Measurements from ENCODE around the gene ILDR2. TPM values are rescaled to one million over a fixed set of nuclear protein-coding genes. Genes with fewer than 3 reads are reported as not detected.

Gene ILDR2
- total RNA-seq, 1 donor from 2014 or later, result 11.3 TPM

GRCh38 chr1:166933633-166934032 is 41.7 kb downstream of the ILDR2 start:
- Mint-ChIP-seq H3K27me3 (ENCODE audit: insufficient read depth) (no peaks in the 10 kb centered on the region), H3K4me1 (ENCODE audit: low read depth) (no peaks in the 10 kb centered on the region), H3K27ac (no peak overlapping the region), H3K4me3 (no peak overlapping the region), H3K36me3 (ENCODE audit: low read depth) (peaks cover 3% of the 10 kb centered on the region), H3K9me3 (no peaks in the 10 kb centered on the region)
- no peak for DNase-seq (ENCODE audit: low spot score)
- intact Hi-C loops (cut with micrococcal nuclease), result no loop called here

GRCh38 chr1:166933140-166933539 is 42.2 kb downstream of the ILDR2 start:
- H3K27ac Mint-ChIP-seq, result no peak overlapping the region
- no peaks in the 10 kb centered on the region for H3K9me3 Mint-ChIP-seq
- no peak overlapping the region for H3K4me3 Mint-ChIP-seq
- peaks cover 3% of the 10 kb centered on the region for H3K36me3 Mint-ChIP-seq (ENCODE audit: low read depth)
- H3K27me3 Mint-ChIP-seq (ENCODE audit: insufficient read depth), result no peaks in the 10 kb centered on the region
- intact Hi-C loops (cut with micrococcal nuclease), result no loop called here
- H3K4me1 Mint-ChIP-seq (ENCODE audit: low read depth), result no peaks in the 10 kb centered on the region
- no peak for DNase-seq (ENCODE audit: low spot score)

GRCh38 chr1:166929911-166930310 is 45.4 kb downstream of the ILDR2 start:
- Mint-ChIP-seq H3K27ac (no peak overlapping the region), H3K36me3 (ENCODE audit: low read depth) (peaks cover 3% of the 10 kb centered on the region), H3K9me3 (no peaks in the 10 kb centered on the region), H3K4me1 (ENCODE audit: low read depth) (no peaks in the 10 kb centered on the region), H3K27me3 (ENCODE audit: insufficient read depth) (no peaks in the 10 kb centered on the region), H3K4me3 (no peak overlapping the region)
- DNase-seq (ENCODE audit: low spot score), result no peak
- intact Hi-C loops (cut with micrococcal nuclease), result no loop called here

GRCh38 chr1:166927701-166928100 is 47.6 kb downstream of the ILDR2 start:
- H3K36me3 Mint-ChIP-seq (ENCODE audit: low read depth), result peaks cover 6% of the 10 kb centered on the region
- H3K4me3 Mint-ChIP-seq, result no peak overlapping the region
- no peak overlapping the region for H3K27ac Mint-ChIP-seq
- H3K4me1 Mint-ChIP-seq (ENCODE audit: low read depth), result no peaks in the 10 kb centered on the region
- no peaks in the 10 kb centered on the region for H3K9me3 Mint-ChIP-seq
- no peak for DNase-seq (ENCODE audit: low spot score)
- intact Hi-C loops (cut with micrococcal nuclease), result no loop called here
- H3K27me3 Mint-ChIP-seq (ENCODE audit: insufficient read depth), result no peaks in the 10 kb centered on the region

DNA sequence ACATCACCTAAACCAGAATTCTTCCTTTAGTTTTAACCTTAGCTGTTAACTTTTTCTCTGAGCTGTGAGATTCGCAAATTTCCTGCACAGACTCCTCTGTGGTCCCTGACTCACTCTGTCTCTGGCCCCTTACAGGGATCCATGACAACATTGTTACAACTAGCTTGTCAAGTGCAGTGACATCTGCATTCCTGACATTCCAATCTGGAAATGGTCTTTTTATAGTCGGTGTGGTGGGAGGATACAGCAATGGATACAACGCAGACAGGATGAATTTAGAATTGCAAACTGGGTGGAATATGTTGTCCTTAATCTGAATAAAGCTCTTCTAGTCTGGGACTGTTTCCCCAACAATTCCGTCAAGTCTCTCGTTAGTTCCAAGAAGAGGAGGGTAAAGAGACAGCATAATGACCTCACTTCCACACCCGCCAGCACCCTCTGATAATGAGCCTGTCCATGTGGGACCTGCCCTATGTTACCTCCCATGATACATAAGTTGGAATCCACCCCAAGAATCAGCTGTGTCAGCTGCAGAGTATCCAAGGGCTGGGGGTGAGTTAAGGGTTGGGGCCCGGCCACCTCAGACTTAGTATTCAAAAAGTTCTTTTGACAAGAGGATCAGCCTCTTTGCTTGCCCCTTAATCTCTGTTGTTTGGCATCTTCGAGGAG is 49.4 kb downstream of the ILDR2 start:
- Mint-ChIP-seq H3K9me3 (no peaks in the 10 kb centered on the region), H3K27ac (no peak overlapping the region), H3K27me3 (ENCODE audit: insufficient read depth) (peaks cover 10% of the 10 kb centered on the region), H3K36me3 (ENCODE audit: low read depth) (peaks cover 9% of the 10 kb centered on the region), H3K4me3 (no peak overlapping the region), H3K4me1 (ENCODE audit: low read depth) (no peaks in the 10 kb centered on the region)
- DNase-seq (ENCODE audit: low spot score), result no peak
- intact Hi-C loops (cut with micrococcal nuclease), result no loop called here

DNA sequence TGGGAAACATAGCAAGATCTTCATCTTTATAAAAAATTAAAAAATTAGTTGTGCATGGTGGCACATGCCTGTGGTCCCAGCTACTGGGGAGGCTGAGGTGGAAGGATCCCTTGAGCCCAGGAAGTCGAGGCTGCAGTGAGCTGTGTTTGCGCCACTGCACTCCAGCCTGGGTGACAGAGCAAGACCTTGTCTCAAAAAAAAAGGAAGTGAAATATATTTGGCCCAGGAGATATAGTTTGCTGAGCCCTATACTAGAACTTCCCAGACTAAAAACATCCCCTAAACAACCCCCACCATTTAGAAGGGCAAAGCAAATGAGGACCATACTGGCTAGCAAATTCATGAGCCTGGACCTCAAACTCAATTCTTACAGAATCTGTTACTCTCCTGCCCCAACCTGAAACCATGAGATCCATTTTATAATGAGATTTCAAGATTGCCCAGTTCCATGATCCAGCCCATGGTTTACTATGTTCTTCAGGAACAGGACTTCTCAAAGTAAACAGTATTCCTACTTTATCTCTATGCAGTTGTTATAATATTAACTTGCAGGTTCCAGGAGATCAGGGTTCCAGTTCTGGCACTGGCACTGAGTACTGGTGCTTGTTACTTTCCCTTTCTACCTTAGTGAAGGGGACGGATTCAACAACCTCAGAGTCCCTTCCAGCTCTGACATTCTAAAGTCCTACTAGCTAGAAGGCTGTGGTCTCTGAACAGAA is 50.4 kb downstream of the ILDR2 start:
- no peak for DNase-seq (ENCODE audit: low spot score)

DNA sequence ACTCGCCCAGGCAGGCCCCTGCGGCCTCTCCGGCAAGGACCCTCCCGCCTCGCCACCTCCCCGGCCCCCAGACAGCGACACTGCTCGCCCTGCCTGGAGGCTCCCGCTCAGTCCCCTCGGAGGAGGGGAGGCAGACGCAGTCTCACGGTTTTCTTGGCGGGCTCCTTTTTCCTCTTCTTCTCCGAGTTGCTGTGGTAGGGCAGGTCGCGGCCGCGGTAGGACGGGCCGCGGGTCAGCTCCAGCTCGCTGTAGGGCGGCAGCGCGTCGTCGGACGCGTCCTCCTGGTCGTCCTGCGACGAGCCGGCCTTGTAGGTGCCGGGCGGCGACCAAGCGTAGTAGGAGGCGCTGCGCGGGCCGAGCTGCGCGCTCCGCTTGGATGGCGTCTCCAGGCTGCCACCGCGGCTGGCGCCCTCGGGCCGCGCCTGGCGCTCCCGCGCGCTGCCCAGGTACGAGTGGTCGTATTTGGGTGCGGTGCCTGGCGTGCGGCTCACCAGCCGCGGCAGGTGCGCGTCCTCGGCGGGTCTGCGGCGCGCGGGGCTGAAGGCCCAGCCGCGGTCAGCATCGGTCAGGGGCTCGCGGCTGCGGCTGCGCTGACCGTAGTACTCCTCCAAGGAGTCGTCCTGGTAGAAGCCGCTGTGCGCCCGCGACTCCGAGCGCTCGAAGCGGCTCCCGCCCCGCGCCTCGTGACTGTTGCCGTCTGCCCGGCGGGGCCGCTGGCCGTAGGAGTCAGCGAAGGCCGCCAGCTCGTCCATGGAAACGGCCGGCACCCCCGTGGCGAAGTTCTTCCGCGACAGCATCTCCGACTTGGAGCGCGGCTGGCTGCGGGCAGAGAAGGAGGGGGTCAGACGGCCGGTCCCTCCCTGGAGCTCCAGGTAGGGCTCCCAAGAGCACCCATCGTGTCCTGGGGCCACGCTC is 54.5 kb downstream of the ILDR2 start:
- H3K27me3 Mint-ChIP-seq (ENCODE audit: insufficient read depth), result peaks cover 23% of the 10 kb centered on the region
- DNase-seq (ENCODE audit: low spot score), result no peak
- no peaks in the 10 kb centered on the region for H3K4me1 Mint-ChIP-seq (ENCODE audit: low read depth)
- no peak overlapping the region for H3K27ac Mint-ChIP-seq
- intact Hi-C loops (cut with micrococcal nuclease), result no loop called here
- H3K9me3 Mint-ChIP-seq, result no peaks in the 10 kb centered on the region
- H3K4me3 Mint-ChIP-seq, result no peak overlapping the region
- peaks cover 19% of the 10 kb centered on the region for H3K36me3 Mint-ChIP-seq (ENCODE audit: low read depth)

More for the DNA sequence above, 50.4 kb downstream of the ILDR2 start:
- H3K4me3 Mint-ChIP-seq, result no peak overlapping the region
- H3K27me3 Mint-ChIP-seq (ENCODE audit: insufficient read depth), result peaks cover 13% of the 10 kb centered on the region
- no peaks in the 10 kb centered on the region for H3K9me3 Mint-ChIP-seq
- intact Hi-C loops (cut with micrococcal nuclease), result no loop called here
- H3K27ac Mint-ChIP-seq, result no peak overlapping the region
- peaks cover 9% of the 10 kb centered on the region for H3K36me3 Mint-ChIP-seq (ENCODE audit: low read depth)
- H3K4me1 Mint-ChIP-seq (ENCODE audit: low read depth), result no peaks in the 10 kb centered on the region

- Mint-ChIP-seq H3K27me3 (ENCODE audit: insufficient read depth) (peaks cover 23% of the 10 kb centered on the region), H3K4me1 (ENCODE audit: low read depth) (no peaks in the 10 kb centered on the region), H3K27ac (no peak overlapping the region), H3K4me3 (no peak overlapping the region), H3K9me3 (no peaks in the 10 kb centered on the region), H3K36me3 (ENCODE audit: low read depth) (peaks cover 19% of the 10 kb centered on the region)
- DNase-seq (ENCODE audit: low spot score), result no peak
- intact Hi-C loops (cut with micrococcal nuclease), result no loop called here
Observed at GRCh38 chr1:166918956-166919316, 56.4 kb downstream of the ILDR2 start.

- Mint-ChIP-seq H3K36me3 (ENCODE audit: low read depth) (peaks cover 19% of the 10 kb centered on the region), H3K27ac (no peak overlapping the region), H3K4me1 (ENCODE audit: low read depth) (no peaks in the 10 kb centered on the region), H3K27me3 (ENCODE audit: insufficient read depth) (peaks cover 23% of the 10 kb centered on the region), H3K4me3 (no peak overlapping the region), H3K9me3 (no peaks in the 10 kb centered on the region)
- DNase-seq (ENCODE audit: low spot score), result no peak
- intact Hi-C loops (cut with micrococcal nuclease), result no loop called here
Observed at GRCh38 chr1:166918088-166918955, 57.0 kb downstream of the ILDR2 start.

DNA sequence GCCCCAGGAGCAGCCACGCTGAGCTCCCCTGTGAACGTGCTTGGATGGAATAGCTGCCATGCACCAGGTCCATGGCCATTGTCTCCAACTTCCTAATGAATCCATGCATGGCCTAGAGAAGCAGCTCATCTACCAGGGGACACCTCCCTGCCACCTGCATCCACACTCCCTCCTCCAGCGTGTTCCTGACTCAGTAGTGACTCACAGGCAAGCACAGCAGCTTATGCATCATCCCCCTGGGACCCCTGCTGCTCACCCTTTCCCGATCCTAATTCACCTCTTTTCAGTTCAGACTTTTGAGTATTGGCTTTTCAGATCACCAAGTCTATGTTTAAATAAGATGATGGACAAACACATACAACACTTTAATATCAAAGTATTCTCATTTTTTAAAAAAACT is 59.4 kb downstream of the ILDR2 start:
- Mint-ChIP-seq H3K27ac (no peak overlapping the region), H3K4me3 (no peak overlapping the region), H3K9me3 (peaks cover 7% of the 10 kb centered on the region), H3K36me3 (ENCODE audit: low read depth) (peaks cover 13% of the 10 kb centered on the region), H3K4me1 (ENCODE audit: low read depth) (peaks cover 7% of the 10 kb centered on the region), H3K27me3 (ENCODE audit: insufficient read depth) (peaks cover 18% of the 10 kb centered on the region)
- intact Hi-C loops (cut with micrococcal nuclease), result no loop called here
- DNase-seq (ENCODE audit: low spot score), result no peak

GRCh38 chr1:166915042-166915441 is 60.3 kb downstream of the ILDR2 start:
- DNase-seq (ENCODE audit: low spot score), result no peak
- peaks cover 15% of the 10 kb centered on the region for H3K27me3 Mint-ChIP-seq (ENCODE audit: insufficient read depth)
- no peak overlapping the region for H3K27ac Mint-ChIP-seq
- peaks cover 14% of the 10 kb centered on the region for H3K4me1 Mint-ChIP-seq (ENCODE audit: low read depth)
- no peak overlapping the region for H3K4me3 Mint-ChIP-seq
- peaks cover 13% of the 10 kb centered on the region for H3K36me3 Mint-ChIP-seq (ENCODE audit: low read depth)
- peaks cover 7% of the 10 kb centered on the region for H3K9me3 Mint-ChIP-seq
- intact Hi-C loops (cut with micrococcal nuclease), result no loop called here

GRCh38 chr1:166914111-166914510 is 61.2 kb downstream of the ILDR2 start:
- H3K4me1 Mint-ChIP-seq (ENCODE audit: low read depth), result peaks cover 14% of the 10 kb centered on the region

More at GRCh38 chr1:166914111-166914510, 61.2 kb downstream of the ILDR2 start:
- peaks cover 14% of the 10 kb centered on the region for H3K27me3 Mint-ChIP-seq (ENCODE audit: insufficient read depth)
- H3K27ac Mint-ChIP-seq, result no peak overlapping the region
- peaks cover 10% of the 10 kb centered on the region for H3K36me3 Mint-ChIP-seq (ENCODE audit: low read depth)
- no peak overlapping the region for H3K4me3 Mint-ChIP-seq
- no peak for DNase-seq (ENCODE audit: low spot score)
- peaks cover 7% of the 10 kb centered on the region for H3K9me3 Mint-ChIP-seq
- intact Hi-C loops (cut with micrococcal nuclease), result loop anchor here (5.0 kb wide), 2 partner anchors 208 to 638 kb away; partner anchors contain the start of gene CREG1

Measured in activated T-helper 1 cell treated with anti-CD3 and anti-CD28 coated beads, Interleukin-12 subunit alpha, Interleukin-12 subunit beta, Interleukin-2, Interleukin-4 antibody, amounts not matched to agents 30 ng/mL and 10 ng/mL and 1 ng/mL, durations not matched to agents 14 hours and 24 hours and 36 hours (primary cell).